Activated B cell treated with CpG ODN at 0.5 μM for 24 hours (primary cell): Measurements from ENCODE around the gene MPPED1. TPM values are rescaled to one million over a fixed set of nuclear protein-coding genes. Genes with fewer than 3 reads are reported as not detected.

ENCODE experiments used
- ATAC-seq: fragments of 200-7000 bp; cut with Tn5 transposase; one replicate; pipeline ENCODE4 v1.10.0; 2021; ENCODE audit warnings: low read depth, mild to moderate bottlenecking, moderate library complexity
- CTCF ChIA-PET: fragments of 350-600 bp; sonication (Branson Sonifier 250); formaldehyde crosslinking; loops from one replicate; lab custom pipeline; 2021; ENCODE audit warnings: antibody characterized with exemption; lab: Charles Lee
- POLR2A ChIA-PET: fragments of 350-600 bp; sonication (Branson Sonifier 250); formaldehyde crosslinking; loops from one replicate; lab custom pipeline; 2021; ENCODE audit warnings: antibody characterized with exemption; lab: Charles Lee
- DNase-seq: peaks from one replicate; pipeline ENCODE4 v3.0.0; 2022
- H3K27ac Mint-ChIP-seq: one replicate; pipeline ENCODE4 v1.8.0; 2020; ENCODE audit warnings: mixed read lengths
- H3K27me3 Mint-ChIP-seq: one replicate; pipeline ENCODE4 v1.8.0; 2021; ENCODE audit warnings: mixed read lengths
- H3K36me3 Mint-ChIP-seq: one replicate; pipeline ENCODE4 v1.8.0; 2021; ENCODE audit warnings: low read depth, mixed read lengths
- H3K4me1 Mint-ChIP-seq: one replicate; pipeline ENCODE4 v1.8.0; 2021; ENCODE audit warnings: mixed read lengths
- H3K4me3 Mint-ChIP-seq: one replicate; pipeline ENCODE4 v1.8.0; 2020; ENCODE audit warnings: mild to moderate bottlenecking, mixed read lengths
- H3K9me3 Mint-ChIP-seq: one replicate; pipeline ENCODE4 v1.8.0; 2020; ENCODE audit warnings: mixed read lengths
- CTCF ChIP-seq: fragments of 200-600 bp; IDR thresholded peaks from one replicate; pipeline ENCODE4 v1.8.0; 2022; ENCODE audit warnings: antibody characterized with exemption, mild to moderate bottlenecking
- intact Hi-C: fragments of 100-400 bp; cut with micrococcal nuclease; formaldehyde crosslinking; loops from one replicate; pipeline ENCODE4 v1.15.1; 2024
- total RNA-seq: library from RNA; stranded (reverse); gene quantifications from 2 replicates; pipeline ENCODE4 v1.2.3, GENCODE V29; 2022

MPPED1 gene
- total RNA-seq, 1 donor from 2014 or later = not detected

DNA sequence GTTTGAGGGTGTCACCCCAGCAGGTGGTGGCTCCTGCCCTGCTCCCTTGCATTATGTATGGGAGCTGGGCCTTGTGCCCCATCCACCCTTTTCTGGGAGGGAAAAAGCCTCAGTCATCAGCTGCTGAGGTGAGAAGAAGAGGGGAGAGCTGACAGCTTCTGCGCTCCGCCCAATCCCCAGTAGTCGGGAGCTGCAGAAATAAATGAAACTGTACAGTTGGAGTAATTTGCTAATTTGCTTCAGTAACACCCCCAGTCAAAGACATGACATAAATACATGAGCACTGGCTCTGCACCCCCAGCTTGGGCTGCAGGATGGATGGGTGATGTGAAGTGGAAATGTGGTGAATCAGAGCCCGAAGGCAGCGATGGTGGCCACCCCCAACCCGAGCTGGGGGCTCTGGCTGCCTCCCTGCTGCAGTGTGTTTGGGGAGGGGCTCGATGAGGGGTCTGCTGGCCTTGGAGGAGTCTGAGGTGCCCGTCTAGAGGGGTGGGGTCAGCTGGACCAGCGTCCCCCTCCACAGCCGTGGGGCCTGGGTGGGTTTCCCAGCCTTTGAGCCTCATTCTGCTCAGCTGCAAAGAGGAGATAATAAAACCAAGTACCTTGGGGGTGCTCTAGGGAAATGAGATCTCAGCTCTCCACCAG lies 59.2 kb downstream of the MPPED1 start:
- CTCF ChIA-PET = no interaction called here
- Mint-ChIP-seq H3K36me3 (no peaks in the 10 kb centered on the region), H3K27ac (no peak overlapping the region)

DNA sequence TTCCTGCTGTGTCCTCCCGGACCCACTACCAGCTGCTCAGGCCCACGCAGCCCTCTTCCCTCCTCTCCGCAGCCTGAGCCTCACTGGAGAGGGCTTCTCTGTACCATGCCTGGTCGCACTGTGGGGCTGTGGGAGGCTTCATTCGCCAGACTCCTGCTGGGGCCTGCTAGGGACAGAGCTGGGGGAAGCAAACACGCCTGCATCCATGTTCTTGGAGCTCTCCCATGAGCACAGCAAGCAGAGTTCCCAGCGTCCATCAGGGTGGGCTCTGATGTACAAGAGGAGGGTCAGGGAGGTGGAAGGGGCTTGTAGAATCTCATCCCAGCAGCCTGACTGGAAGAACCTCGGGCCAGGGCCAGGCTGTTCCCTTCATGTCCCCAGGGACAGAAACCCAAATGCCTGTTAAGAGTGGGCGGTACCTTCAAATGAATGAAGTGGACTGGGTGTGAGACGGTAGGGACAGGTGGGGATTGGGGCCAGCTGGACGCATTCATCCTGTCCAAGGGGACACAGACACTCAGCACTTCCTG lies 59.9 kb downstream of the MPPED1 start:
- H3K36me3 Mint-ChIP-seq = no peaks in the 10 kb centered on the region
- no peak overlapping the region for H3K4me3 Mint-ChIP-seq
- no peak overlapping the region for H3K27ac Mint-ChIP-seq
- no peaks in the 10 kb centered on the region for H3K9me3 Mint-ChIP-seq
- CTCF ChIA-PET = no interaction called here
- H3K27me3 Mint-ChIP-seq = peaks cover 30% of the 10 kb centered on the region
- TF ChIP-seq CTCF = no peak
- no peaks in the 10 kb centered on the region for H3K4me1 Mint-ChIP-seq
- DNase-seq (no peak), ATAC-seq (no peak)
- intact Hi-C loops = no loop called here
- POLR2A ChIA-PET = no interaction called here

More for the DNA sequence above, 59.2 kb downstream of the MPPED1 start:
- DNase-seq = no peak
- no peak for TF ChIP-seq CTCF
- Mint-ChIP-seq H3K27me3 (peaks cover 34% of the 10 kb centered on the region), H3K4me1 (no peaks in the 10 kb centered on the region), H3K4me3 (no peak overlapping the region), H3K9me3 (no peaks in the 10 kb centered on the region)
- intact Hi-C loops = no loop called here
- POLR2A ChIA-PET = no interaction called here
- no peak for ATAC-seq

DNA sequence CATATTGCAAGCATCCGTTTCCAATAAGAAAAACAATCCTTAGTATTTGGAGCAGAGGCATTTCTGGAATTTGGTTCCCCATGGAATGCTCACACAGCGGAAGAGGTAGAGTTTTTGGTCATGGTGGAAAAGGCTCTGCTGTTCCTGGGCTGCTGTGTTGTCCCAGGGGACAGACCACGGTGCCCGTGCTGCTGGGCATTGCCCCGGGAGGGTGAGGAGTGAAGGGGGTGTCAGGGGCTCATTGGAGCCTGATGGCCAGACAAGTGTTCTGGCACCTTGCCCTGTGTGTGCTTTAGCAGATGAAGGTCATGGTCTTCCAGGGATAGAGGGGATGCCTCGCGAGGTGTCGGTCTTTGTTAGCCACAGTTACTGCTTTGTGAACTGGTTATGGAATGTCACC lies 61.2 kb downstream of the MPPED1 start:
- DNase-seq (no peak), ATAC-seq (no peak)
- intact Hi-C loops = no loop called here
- no peak overlapping the region for H3K27ac Mint-ChIP-seq
- H3K27me3 Mint-ChIP-seq = peaks cover 19% of the 10 kb centered on the region
- ChIA-PET POLR2A (no interaction called here), CTCF (no interaction called here)
- H3K9me3 Mint-ChIP-seq = no peaks in the 10 kb centered on the region
- no peak overlapping the region for H3K4me3 Mint-ChIP-seq
- no peaks in the 10 kb centered on the region for H3K4me1 Mint-ChIP-seq
- H3K36me3 Mint-ChIP-seq = no peaks in the 10 kb centered on the region
- TF ChIP-seq CTCF = no peak

GRCh38 chr22:43473441-43473840 lies 61.6 kb downstream of the MPPED1 start:
- H3K27ac Mint-ChIP-seq = no peak overlapping the region
- no peak for TF ChIP-seq CTCF
- no peaks in the 10 kb centered on the region for H3K36me3 Mint-ChIP-seq
- POLR2A ChIA-PET = no interaction called here
- DNase-seq (no peak), ATAC-seq (no peak)
- no peaks in the 10 kb centered on the region for H3K4me1 Mint-ChIP-seq
- CTCF ChIA-PET = no interaction called here
- H3K9me3 Mint-ChIP-seq = no peaks in the 10 kb centered on the region
- peaks cover 18% of the 10 kb centered on the region for H3K27me3 Mint-ChIP-seq
- no peak overlapping the region for H3K4me3 Mint-ChIP-seq
- intact Hi-C loops = no loop called here

DNA sequence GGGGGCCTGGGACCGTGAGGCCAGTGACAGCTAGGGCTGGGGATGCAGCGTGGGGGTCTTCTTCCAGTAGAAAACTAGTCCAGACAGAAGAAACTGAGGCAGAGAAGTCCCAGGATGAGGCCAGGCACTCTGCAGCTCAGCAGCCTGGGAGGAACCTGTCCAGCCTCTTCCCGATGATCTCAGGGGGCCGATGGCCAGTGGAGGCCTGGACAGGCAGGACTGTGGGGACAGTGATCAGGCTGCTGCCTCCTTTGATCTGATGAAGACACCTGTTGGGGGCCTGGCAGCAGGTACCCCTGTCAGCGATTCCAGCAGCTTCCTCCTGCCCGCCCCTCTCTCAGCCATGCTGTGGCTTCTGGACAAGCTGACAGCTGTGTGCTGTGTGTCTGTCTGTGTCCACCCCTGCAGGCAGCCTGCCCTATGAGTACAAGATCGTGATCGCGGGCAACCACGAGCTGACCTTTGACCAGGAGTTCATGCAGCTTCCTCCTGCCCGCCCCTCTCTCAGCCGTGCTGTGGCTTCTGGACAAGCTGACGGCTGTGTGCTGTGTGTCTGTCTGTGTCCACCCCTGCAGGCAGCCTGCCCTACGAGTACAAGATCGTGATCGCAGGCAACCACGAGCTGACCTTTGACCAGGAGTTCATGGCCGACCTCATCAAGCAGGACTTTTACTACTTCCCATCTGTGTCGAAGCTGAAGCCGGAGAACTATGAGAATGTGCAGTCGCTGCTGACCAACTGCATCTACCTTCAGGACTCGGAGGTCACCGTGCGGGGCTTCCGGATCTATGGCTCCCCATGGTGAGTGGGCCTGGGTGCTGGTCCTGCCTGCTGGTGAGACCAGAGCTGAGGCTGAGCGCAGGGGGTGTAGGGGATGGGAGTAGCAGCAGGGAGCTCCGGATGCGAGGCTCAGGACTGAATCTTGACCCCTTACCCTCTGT lies 62.6 kb downstream of the MPPED1 start:
- H3K4me1 Mint-ChIP-seq = no peaks in the 10 kb centered on the region

More for the DNA sequence above, 62.6 kb downstream of the MPPED1 start:
- ATAC-seq (no peak), DNase-seq (no peak)
- POLR2A ChIA-PET = no interaction called here
- H3K27ac Mint-ChIP-seq = no peak overlapping the region
- no peak overlapping the region for H3K4me3 Mint-ChIP-seq
- H3K27me3 Mint-ChIP-seq = peaks cover 14% of the 10 kb centered on the region
- CTCF ChIA-PET = no interaction called here
- no peaks in the 10 kb centered on the region for H3K36me3 Mint-ChIP-seq
- intact Hi-C loops = no loop called here
- no peaks in the 10 kb centered on the region for H3K9me3 Mint-ChIP-seq
- TF ChIP-seq CTCF = no peak
